Activated CD4-positive, CD25-positive, alpha-beta regulatory T cell treated with anti-CD3 and anti-CD28 coated beads, Interleukin-2, amount 50 U/mL, for 16 hours (primary cell): ENCODE data around the gene RNPEP.
"Not testable (repeated sequence)": the region's sequence is repeated elsewhere in the genome, so short reads cannot be mapped to it uniquely, and the experiment has no call there.

Source experiments
- DNase-seq: peaks from one replicate; pipeline ENCODE4 v3.0.0-alpha.2; 2020; ENCODE audit warnings: low read depth, low spot score

RNPEP gene

DNA sequence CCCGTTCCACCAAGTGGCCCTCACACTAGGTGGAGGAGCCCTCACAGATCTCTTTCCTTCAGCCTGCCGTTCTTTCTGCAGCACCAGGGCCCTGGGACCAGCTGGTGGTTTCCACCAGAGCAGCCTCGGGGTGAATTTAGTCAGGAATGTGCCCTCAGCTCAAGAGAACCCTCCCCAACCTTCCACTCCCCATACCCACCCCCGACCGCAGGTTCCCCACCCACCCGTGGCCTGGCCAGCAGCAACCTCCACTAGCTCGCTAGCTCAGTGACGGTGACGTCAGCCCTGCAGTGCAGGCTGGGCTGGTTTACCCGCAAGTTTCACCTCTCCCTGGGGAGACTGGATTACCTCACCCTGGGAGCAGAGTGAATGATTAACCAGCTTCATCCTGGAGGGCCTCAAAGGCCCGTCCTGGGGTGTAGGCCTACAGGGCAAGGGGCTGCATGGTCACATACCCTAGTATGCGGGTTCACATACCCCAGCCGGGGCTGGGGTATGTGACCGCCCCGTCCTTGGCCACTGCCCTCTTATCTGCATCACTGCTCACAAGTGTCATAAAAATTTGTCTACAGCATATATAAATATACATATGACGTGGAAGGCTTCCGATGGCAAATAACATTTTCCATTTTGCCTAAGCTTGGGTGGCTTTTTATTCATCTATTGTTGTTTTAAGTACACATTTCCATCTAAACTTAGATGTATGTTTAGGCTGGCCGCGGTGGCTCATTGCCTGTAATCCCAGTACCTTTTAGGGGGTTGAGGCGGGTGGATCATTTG lies 52.4 kb downstream of the RNPEP start:
- DNase-seq: no peak

DNA sequence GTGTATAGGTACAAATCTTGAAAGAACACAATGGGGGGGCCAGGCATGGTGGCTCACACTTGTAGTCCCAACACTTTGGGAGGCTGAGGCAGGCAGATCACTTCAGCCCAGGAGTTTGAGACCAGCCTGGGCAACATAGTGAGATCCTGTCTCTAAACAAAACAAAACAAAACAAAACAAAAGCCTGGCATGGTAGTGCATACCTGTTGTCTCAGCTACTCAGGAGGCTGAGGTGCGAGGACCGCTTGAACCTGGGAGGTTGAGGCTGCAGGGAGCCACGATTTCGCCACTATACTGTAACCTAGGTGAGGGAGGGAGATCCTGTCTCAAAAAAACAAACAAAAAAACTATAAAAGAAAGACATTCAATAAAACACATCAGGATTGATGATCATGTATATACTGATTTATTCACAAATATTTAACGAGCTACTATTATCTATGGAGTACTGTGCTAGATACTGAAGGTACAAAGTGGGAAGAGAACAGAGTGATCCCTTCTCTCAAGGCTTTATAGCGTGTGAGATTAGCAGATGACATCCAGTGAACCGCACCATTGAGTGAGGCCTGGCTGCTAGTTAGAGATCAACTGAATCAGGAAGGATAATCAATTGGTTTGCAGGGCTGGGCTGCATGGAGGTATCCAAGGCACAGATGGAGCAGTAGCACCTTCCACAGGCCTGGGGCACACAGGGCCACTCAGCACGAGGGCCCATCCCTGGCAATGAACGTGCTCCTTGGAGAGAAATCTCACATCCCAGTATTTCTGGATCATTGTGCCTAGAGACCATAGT lies 54.3 kb downstream of the RNPEP start:
- no peak for DNase-seq

DNA sequence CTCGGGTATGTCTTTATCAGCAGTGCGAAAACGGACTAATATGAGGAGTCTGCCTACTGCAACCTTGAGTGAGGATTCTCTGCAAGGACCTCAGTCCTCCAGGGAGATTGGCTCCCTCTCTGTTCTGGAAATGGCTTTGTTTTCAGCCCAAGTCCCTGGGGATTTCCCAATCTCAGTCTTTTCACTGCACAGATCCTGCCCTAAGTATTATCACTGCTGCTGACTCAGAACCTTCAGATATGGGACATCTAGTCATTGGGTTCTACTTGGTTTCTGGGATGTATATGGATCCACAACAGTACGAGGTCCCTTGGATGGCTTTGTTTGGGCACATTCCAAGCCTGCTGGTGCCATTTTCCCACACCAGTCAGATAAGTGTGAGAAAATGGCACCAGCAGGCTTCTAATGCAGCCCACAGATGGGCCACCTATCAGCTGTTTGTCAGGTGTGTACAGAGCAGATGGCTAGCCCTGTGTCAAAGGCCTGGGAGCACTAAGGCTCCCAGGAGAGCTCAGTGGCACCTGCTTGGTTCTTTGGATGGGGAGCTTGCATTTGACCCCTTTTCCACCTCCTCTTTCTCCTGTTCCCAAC lies 55.4 kb downstream of the RNPEP start:
- no peak for DNase-seq

GRCh38 chr1:202038688-202039346 lies 56.4 kb downstream of the RNPEP start:
- no peak for DNase-seq

- DNase-seq: no peak
These were observed 63.3 kb downstream of the RNPEP start for GRCh38 chr1:202045705-202046104.

- no peak for DNase-seq
These were observed 63.8 kb downstream of the RNPEP start for GRCh38 chr1:202046227-202046626.

DNA sequence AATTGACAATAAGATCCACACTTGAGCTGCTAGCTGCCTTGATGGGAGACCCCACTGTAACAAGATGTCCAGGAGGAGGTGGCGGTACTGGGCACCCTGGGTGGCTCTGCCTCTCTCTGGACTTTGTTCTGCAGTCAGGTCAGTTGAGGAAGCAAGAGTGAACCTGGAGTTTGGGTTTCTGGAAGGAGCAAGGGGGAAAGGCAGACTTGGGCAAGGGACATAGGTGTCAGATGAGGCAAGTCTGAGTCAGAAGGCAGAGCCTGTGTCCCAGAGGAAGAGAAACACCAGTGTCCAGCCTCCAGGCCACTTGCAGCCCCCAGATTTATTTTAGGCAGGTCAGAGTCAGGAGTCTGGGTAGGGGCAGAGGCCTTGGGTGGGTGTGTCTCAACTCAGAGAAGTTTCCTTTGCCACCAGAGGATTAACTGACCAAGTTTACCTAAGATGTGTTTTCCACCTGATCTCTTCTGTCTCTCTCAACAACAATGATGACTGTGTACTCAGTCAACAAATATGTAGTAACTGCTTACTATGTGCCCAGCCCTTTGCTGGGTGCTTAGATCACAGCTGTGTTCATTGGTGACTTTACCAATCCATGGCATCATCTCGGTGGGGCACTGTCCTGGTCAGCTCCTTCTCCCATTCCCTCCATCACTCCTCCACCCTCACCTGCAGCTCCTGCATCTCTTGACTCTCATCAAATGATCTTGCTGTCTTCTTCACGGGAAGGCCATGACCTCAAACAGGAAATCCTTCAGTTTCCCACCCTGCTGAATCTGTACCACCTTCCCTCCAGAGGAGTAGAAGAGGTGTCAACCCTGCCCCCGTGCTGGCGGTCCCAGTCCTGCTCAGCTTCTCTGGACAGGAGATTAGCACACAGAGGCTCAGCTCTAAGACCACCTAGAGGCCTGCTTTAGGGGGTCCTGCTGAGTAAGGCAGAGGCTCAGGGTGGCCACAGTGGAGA lies 64.6 kb downstream of the RNPEP start:
- DNase-seq: no peak

- no peak for DNase-seq
These were observed 65.5 kb downstream of the RNPEP start for GRCh38 chr1:202047977-202048376.

DNA sequence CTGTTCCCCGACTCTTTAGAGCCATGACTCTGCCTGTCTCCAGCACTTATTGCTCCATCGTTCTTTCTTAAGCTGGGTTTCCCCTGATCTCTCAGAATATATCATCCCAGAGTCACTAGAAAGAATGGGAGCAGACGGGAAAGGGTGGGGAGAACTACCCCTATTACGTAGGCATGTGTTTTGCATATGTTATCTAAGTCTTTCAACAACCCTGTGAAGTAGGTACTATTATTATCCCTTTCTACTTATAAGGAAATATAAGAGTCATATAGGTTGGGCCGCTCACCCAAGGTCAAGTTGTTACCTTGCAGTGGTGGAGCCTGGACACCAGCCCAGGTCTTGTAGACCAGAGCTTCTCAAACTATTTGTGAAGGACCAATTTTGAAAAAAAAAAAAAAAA lies 66.7 kb downstream of the RNPEP start:
- no peak for DNase-seq

DNA sequence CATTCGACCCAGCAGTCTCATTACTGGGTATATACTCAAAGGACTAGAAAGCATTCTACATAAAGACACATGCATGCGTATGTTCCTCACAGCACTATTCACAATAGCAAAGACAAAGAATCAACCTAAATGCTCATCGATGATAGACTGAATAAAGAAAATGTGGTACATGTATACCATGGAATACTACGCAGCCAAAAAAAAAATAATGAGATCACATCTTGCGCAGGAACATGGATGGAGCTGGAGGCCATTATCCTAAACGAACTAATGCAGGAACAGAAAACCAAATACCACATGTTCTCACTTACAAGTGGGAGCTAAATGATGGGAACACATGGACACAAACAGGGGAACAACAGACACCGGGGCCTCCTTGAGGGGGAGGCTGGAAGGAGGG lies 71.6 kb downstream of the RNPEP start:
- no peak for DNase-seq

DNA sequence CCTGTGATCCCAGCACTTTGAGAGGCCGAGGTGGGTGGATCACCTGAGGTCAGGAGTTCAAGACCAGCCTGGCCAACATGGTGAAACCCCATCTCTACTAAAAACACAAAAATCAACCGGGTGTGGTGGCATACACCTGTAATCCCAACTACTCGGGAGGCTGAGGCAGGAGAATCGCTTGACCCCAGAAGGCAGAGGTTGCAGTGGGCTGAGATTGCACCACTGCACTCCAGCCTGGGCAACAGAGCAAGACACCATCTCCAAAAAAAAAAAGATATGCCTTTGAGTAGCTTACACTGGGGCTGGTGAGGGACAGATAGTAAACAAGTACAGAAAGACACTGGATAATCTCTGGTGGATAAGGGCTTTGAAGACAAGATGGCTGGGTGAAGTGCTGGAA lies 72.2 kb downstream of the RNPEP start:
- DNase-seq: not testable (repeated sequence)
